GM23338 (cell line): Measurements from ENCODE around the gene HES4. TPM values are rescaled to one million over a fixed set of nuclear protein-coding genes. Genes with fewer than 3 reads are reported as not detected.

Experiments used
- ATAC-seq: fragments of 200-7000 bp; cut with Tn5 transposase; 3 replicates; pipeline ENCODE4 v1.9.1; 2020
- DNase-seq: peaks from one replicate; pipeline ENCODE4 v3.0.0-alpha.2; 2015; ENCODE audit warnings: low spot score
- H2AFZ ChIP-seq: fragments of 200-600 bp; sonication (generic); 2 replicates; pipeline ENCODE4 v1.8.0; 2016; ENCODE audit warnings: antibody characterized with exemption, mild to moderate bottlenecking, moderate library complexity
- H3F3A ChIP-seq: fragments of 200-600 bp; sonication (generic); replicated peaks from 2 replicates; pipeline ENCODE4 v1.8.0; 2017; ENCODE audit warnings: antibody characterized with exemption, mixed run types, low read depth
- H3K27ac ChIP-seq: fragments of 200-600 bp; sonication (generic); 2 replicates; pipeline ENCODE4 v1.6.1; 2016; ENCODE audit warnings: low read depth
- H3K27me3 ChIP-seq: fragments of 200-600 bp; sonication (generic); 2 replicates; pipeline ENCODE4 v1.8.0; 2016; ENCODE audit warnings: mild to moderate bottlenecking, mixed run types, moderate library complexity; ENCODE audit not compliant: insufficient read depth
- H3K36me3 ChIP-seq: fragments of 200-600 bp; sonication (generic); 2 replicates; pipeline ENCODE4 v1.8.0; 2016; ENCODE audit warnings: mild to moderate bottlenecking; ENCODE audit not compliant: insufficient read depth
- H3K4me1 ChIP-seq: fragments of 200-600 bp; sonication (generic); 2 replicates; pipeline ENCODE4 v1.8.0; 2016; ENCODE audit warnings: mild to moderate bottlenecking, moderate library complexity; ENCODE audit not compliant: insufficient read depth
- H3K4me2 ChIP-seq: fragments of 200-600 bp; sonication (generic); 2 replicates; pipeline ENCODE4 v1.7.1; 2017; ENCODE audit warnings: mixed run types
- H3K4me3 ChIP-seq: fragments of 200-600 bp; sonication (generic); 2 replicates; pipeline ENCODE4 v1.6.1; 2016; ENCODE audit warnings: mixed run types
- H3K79me2 ChIP-seq: fragments of 200-600 bp; sonication (generic); replicated peaks from 2 replicates; pipeline ENCODE4 v1.8.0; 2017; ENCODE audit warnings: mild to moderate bottlenecking; ENCODE audit not compliant: insufficient read depth
- H3K9me2 ChIP-seq: fragments of 200-600 bp; sonication (generic); 2 replicates; pipeline ENCODE4 v1.8.0; 2017; ENCODE audit not compliant: insufficient read depth
- H4K20me1 ChIP-seq: fragments of 200-600 bp; sonication (generic); replicated peaks from 2 replicates; pipeline ENCODE4 v1.8.0; 2017; ENCODE audit warnings: mild to moderate bottlenecking; ENCODE audit not compliant: insufficient read depth
- H3K27ac Mint-ChIP-seq: 2 replicates; pipeline ENCODE4 v1.8.0; 2020; ENCODE audit warnings: inconsistent platforms, mild to moderate bottlenecking, moderate library complexity, mixed read lengths
- H3K27me3 Mint-ChIP-seq: 3 replicates; pipeline ENCODE4 v1.8.0; 2022; ENCODE audit warnings: low read depth, mild to moderate bottlenecking, moderate library complexity, mixed read lengths, inconsistent platforms; ENCODE audit not compliant: insufficient read depth, poor library complexity
- H3K36me3 Mint-ChIP-seq: 3 replicates; pipeline ENCODE4 v1.8.0; 2021; ENCODE audit warnings: low read depth, mild to moderate bottlenecking, inconsistent platforms, moderate library complexity, mixed read lengths
- H3K4me1 Mint-ChIP-seq: 3 replicates; pipeline ENCODE4 v1.8.0; 2020; ENCODE audit warnings: mild to moderate bottlenecking, inconsistent platforms, mixed read lengths
- H3K4me3 Mint-ChIP-seq: 3 replicates; pipeline ENCODE4 v1.8.0; 2021; ENCODE audit warnings: moderate library complexity, mild to moderate bottlenecking, inconsistent platforms, mixed read lengths
- H3K9me3 Mint-ChIP-seq: 3 replicates; pipeline ENCODE4 v1.8.0; 2020; ENCODE audit warnings: moderate library complexity, mild to moderate bottlenecking, inconsistent platforms, mixed read lengths
- CREB1 ChIP-seq: fragments of 250-450 bp; sonication (Bioruptor Pico); IDR thresholded peaks from 2 replicates; pipeline ENCODE4 v1.5.0; 2020; ENCODE audit warnings: low read depth, mild to moderate bottlenecking, moderate library complexity
- EZH2 ChIP-seq: fragments of 200-600 bp; sonication (generic); IDR thresholded peaks from one replicate; pipeline ENCODE4 v1.8.0; 2017; ENCODE audit warnings: antibody characterized with exemption, mild to moderate bottlenecking, low read depth; ENCODE audit not compliant: unreplicated experiment
- EZH2phosphoT487 ChIP-seq: fragments of 200-600 bp; sonication (generic); IDR thresholded peaks from one replicate; pipeline ENCODE4 v1.8.1; 2018; ENCODE audit warnings: antibody characterized with exemption; ENCODE audit not compliant: unreplicated experiment
- JUNB ChIP-seq: IDR thresholded peaks from one replicate; pipeline ENCODE4 v1.6.1; 2016; ENCODE audit warnings: antibody characterized with exemption; ENCODE audit not compliant: unreplicated experiment
- NANOG ChIP-seq: IDR thresholded peaks from 2 replicates; pipeline ENCODE4 v1.6.1; 2016; ENCODE audit warnings: antibody characterized with exemption, borderline replicate concordance
- POLR2AphosphoS5 ChIP-seq: IDR thresholded peaks from 2 replicates; pipeline ENCODE4 v1.6.1; 2016; ENCODE audit warnings: antibody characterized with exemption, low read depth
- STAT1 ChIP-seq: IDR thresholded peaks from one replicate; pipeline ENCODE4 v1.6.1; 2016; ENCODE audit warnings: antibody characterized with exemption; ENCODE audit not compliant: unreplicated experiment
- ZNF114 ChIP-seq: fragments of 250-450 bp; sonication (Bioruptor Pico); IDR thresholded peaks from 2 replicates; pipeline ENCODE4 v1.5.0; 2020; ENCODE audit warnings: mild to moderate bottlenecking, moderate library complexity
- ZNF331 ChIP-seq: fragments of 250-450 bp; sonication (Bioruptor Pico); IDR thresholded peaks from 2 replicates; pipeline ENCODE4 v1.5.0; 2020; ENCODE audit warnings: low read depth, mild to moderate bottlenecking, moderate library complexity
- polyA plus RNA-seq: library from polyadenylated mRNA; unstranded; fragments of >200 nt; fragmentation: Nextera tagmentation; extraction: Ambion mirVana; gene quantifications from 2 replicates; pipeline ENCODE4 v1.2.1, GENCODE V29; 2016
- total RNA-seq: library from RNA; depleted of rRNA; stranded (reverse); fragments of >200 nt; shearing (Covaris generic); gene quantifications from 2 replicates; pipeline ENCODE4 v1.2.3, GENCODE V29; 2014
- TF ChIP-seq, protein P1 (sequence below): IDR thresholded peaks from 2 replicates; pipeline ENCODE4 v1.6.1; 2016; ENCODE audit warnings: antibody characterized with exemption
- TF ChIP-seq, protein P2 (sequence below), 2 experiments: fragments of 200-600 bp in 1 of 2; sonication (generic) in 1 of 2; conservative IDR thresholded peaks; 2 replicates each; pipeline versions ENCODE4 v1.5.1 to v1.6.1; 2016 to 2017; ENCODE audit warnings: antibody characterized with exemption in 2 of 2, low read depth in 2 of 2, mild to moderate bottlenecking in 2 of 2, moderate library complexity in 1 of 2
- TF ChIP-seq, protein P3 (sequence below): fragments of 250-450 bp; sonication (Bioruptor Pico); IDR thresholded peaks from 2 replicates; pipeline ENCODE4 v1.5.0; 2020; ENCODE audit warnings: mild to moderate bottlenecking, moderate library complexity
- TF ChIP-seq, protein P4 (sequence below): IDR thresholded peaks from one replicate; pipeline ENCODE4 v1.6.1; 2018; ENCODE audit warnings: antibody characterized with exemption; ENCODE audit not compliant: unreplicated experiment

The HES4 gene
- total and polyA plus RNA-seq, 2 experiments from 2014 or later: 2.3 to 6.7 TPM

DNA sequence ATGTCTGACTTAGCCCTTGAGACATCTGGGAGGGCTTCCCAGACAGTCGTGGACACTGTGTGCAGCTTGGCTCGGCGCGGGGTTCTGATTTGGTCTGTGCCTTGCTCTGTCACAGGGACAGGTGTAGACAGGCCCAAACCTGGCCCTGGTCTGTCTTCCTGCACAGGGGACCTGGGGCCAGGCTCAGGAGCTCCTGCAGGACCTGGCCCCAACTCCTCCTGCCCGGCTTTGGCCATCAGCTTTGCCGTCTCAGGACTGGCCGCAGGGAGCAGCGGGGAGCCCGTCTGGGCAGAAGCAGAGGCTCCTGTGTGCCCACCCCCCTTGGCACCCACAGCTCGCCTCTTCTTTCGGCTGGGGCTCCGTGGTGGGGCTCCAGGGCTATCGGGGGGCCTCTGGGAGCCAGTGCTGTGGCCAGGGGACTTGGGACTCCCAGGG, 19.7 kb downstream of the HES4 start:
- Mint-ChIP-seq H3K36me3 (peaks cover 5% of the 10 kb centered on the region), H3K27ac (no peak overlapping the region), H3K4me3 (no peak overlapping the region), H3K4me1 (peaks cover 4% of the 10 kb centered on the region), H3K27me3 (peaks cover 36% of the 10 kb centered on the region), H3K9me3 (peaks cover 5% of the 10 kb centered on the region)
- no peak for DNase-seq
- no peak overlapping the region for H3K4me3 ChIP-seq
- H4K20me1 ChIP-seq: no peaks in the 10 kb centered on the region
- no peaks in the 10 kb centered on the region for H3F3A ChIP-seq
- TF ChIP-seq JUNB: no peak
- no peak for TF ChIP-seq STAT1
- TF ChIP-seq EZH2phosphoT487: no peak
- TF ChIP-seq, protein P1, sequence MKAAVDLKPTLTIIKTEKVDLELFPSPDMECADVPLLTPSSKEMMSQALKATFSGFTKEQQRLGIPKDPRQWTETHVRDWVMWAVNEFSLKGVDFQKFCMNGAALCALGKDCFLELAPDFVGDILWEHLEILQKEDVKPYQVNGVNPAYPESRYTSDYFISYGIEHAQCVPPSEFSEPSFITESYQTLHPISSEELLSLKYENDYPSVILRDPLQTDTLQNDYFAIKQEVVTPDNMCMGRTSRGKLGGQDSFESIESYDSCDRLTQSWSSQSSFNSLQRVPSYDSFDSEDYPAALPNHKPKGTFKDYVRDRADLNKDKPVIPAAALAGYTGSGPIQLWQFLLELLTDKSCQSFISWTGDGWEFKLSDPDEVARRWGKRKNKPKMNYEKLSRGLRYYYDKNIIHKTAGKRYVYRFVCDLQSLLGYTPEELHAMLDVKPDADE: no peak
- TF ChIP-seq, protein P2, sequence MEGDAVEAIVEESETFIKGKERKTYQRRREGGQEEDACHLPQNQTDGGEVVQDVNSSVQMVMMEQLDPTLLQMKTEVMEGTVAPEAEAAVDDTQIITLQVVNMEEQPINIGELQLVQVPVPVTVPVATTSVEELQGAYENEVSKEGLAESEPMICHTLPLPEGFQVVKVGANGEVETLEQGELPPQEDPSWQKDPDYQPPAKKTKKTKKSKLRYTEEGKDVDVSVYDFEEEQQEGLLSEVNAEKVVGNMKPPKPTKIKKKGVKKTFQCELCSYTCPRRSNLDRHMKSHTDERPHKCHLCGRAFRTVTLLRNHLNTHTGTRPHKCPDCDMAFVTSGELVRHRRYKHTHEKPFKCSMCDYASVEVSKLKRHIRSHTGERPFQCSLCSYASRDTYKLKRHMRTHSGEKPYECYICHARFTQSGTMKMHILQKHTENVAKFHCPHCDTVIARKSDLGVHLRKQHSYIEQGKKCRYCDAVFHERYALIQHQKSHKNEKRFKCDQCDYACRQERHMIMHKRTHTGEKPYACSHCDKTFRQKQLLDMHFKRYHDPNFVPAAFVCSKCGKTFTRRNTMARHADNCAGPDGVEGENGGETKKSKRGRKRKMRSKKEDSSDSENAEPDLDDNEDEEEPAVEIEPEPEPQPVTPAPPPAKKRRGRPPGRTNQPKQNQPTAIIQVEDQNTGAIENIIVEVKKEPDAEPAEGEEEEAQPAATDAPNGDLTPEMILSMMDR (conservative IDR thresholded peaks at IDR 0.05; ENCODE audit: low read depth in 2 of 2): no peak
- TF ChIP-seq ZNF331 (CRISPR knock-in tag): no peak
- no peak for TF ChIP-seq EZH2
- TF ChIP-seq, protein P3, sequence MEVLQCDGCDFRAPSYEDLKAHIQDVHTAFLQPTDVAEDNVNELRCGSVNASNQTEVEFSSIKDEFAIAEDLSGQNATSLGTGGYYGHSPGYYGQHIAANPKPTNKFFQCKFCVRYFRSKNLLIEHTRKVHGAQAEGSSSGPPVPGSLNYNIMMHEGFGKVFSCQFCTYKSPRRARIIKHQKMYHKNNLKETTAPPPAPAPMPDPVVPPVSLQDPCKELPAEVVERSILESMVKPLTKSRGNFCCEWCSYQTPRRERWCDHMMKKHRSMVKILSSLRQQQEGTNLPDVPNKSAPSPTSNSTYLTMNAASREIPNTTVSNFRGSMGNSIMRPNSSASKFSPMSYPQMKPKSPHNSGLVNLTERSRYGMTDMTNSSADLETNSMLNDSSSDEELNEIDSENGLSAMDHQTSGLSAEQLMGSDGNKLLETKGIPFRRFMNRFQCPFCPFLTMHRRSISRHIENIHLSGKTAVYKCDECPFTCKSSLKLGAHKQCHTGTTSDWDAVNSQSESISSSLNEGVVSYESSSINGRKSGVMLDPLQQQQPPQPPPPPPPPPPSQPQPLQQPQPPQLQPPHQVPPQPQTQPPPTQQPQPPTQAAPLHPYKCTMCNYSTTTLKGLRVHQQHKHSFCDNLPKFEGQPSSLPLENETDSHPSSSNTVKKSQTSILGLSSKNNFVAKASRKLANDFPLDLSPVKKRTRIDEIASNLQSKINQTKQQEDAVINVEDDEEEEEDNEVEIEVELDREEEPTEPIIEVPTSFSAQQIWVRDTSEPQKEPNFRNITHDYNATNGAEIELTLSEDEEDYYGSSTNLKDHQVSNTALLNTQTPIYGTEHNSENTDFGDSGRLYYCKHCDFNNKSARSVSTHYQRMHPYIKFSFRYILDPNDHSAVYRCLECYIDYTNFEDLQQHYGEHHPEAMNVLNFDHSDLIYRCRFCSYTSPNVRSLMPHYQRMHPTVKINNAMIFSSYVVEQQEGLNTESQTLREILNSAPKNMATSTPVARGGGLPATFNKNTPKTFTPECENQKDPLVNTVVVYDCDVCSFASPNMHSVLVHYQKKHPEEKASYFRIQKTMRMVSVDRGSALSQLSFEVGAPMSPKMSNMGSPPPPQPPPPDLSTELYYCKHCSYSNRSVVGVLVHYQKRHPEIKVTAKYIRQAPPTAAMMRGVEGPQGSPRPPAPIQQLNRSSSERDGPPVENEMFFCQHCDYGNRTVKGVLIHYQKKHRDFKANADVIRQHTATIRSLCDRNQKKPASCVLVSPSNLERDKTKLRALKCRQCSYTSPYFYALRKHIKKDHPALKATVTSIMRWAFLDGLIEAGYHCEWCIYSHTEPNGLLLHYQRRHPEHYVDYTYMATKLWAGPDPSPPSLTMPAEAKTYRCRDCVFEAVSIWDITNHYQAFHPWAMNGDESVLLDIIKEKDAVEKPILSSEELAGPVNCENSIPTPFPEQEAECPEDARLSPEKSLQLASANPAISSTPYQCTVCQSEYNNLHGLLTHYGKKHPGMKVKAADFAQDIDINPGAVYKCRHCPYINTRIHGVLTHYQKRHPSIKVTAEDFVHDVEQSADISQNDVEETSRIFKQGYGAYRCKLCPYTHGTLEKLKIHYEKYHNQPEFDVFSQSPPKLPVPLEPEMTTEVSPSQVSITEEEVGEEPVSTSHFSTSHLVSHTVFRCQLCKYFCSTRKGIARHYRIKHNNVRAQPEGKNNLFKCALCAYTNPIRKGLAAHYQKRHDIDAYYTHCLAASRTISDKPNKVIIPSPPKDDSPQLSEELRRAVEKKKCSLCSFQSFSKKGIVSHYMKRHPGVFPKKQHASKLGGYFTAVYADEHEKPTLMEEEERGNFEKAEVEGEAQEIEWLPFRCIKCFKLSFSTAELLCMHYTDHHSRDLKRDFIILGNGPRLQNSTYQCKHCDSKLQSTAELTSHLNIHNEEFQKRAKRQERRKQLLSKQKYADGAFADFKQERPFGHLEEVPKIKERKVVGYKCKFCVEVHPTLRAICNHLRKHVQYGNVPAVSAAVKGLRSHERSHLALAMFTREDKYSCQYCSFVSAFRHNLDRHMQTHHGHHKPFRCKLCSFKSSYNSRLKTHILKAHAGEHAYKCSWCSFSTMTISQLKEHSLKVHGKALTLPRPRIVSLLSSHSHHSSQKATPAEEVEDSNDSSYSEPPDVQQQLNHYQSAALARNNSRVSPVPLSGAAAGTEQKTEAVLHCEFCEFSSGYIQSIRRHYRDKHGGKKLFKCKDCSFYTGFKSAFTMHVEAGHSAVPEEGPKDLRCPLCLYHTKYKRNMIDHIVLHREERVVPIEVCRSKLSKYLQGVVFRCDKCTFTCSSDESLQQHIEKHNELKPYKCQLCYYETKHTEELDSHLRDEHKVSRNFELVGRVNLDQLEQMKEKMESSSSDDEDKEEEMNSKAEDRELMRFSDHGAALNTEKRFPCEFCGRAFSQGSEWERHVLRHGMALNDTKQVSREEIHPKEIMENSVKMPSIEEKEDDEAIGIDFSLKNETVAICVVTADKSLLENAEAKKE (CRISPR knock-in tag): no peak
- TF ChIP-seq POLR2AphosphoS5: no peak
- no peak for TF ChIP-seq CREB1 (CRISPR knock-in tag)
- no peak for TF ChIP-seq ZNF114
- no peak for TF ChIP-seq NANOG
- TF ChIP-seq, protein P4, sequence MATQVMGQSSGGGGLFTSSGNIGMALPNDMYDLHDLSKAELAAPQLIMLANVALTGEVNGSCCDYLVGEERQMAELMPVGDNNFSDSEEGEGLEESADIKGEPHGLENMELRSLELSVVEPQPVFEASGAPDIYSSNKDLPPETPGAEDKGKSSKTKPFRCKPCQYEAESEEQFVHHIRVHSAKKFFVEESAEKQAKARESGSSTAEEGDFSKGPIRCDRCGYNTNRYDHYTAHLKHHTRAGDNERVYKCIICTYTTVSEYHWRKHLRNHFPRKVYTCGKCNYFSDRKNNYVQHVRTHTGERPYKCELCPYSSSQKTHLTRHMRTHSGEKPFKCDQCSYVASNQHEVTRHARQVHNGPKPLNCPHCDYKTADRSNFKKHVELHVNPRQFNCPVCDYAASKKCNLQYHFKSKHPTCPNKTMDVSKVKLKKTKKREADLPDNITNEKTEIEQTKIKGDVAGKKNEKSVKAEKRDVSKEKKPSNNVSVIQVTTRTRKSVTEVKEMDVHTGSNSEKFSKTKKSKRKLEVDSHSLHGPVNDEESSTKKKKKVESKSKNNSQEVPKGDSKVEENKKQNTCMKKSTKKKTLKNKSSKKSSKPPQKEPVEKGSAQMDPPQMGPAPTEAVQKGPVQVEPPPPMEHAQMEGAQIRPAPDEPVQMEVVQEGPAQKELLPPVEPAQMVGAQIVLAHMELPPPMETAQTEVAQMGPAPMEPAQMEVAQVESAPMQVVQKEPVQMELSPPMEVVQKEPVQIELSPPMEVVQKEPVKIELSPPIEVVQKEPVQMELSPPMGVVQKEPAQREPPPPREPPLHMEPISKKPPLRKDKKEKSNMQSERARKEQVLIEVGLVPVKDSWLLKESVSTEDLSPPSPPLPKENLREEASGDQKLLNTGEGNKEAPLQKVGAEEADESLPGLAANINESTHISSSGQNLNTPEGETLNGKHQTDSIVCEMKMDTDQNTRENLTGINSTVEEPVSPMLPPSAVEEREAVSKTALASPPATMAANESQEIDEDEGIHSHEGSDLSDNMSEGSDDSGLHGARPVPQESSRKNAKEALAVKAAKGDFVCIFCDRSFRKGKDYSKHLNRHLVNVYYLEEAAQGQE: no peak
- H3K9me2 ChIP-seq: no peaks in the 10 kb centered on the region
- H3K27ac ChIP-seq: no peak overlapping the region
- H3K36me3 ChIP-seq: no peaks in the 10 kb centered on the region
- no peak overlapping the region for H3K4me2 ChIP-seq
- ATAC-seq: no peak
- no peaks in the 10 kb centered on the region for H3K79me2 ChIP-seq
- no peak overlapping the region for H2AFZ ChIP-seq
- peaks cover 15% of the 10 kb centered on the region for H3K27me3 ChIP-seq
- no peaks in the 10 kb centered on the region; the same call in 1 of the 2 replicates for H3K4me1 ChIP-seq
